Prostate gland (tissue), 2 donors: ENCODE results near the gene DMXL2.

ENCODE experiments used
- CTCF ChIP-seq, 4 experiments: fragments of 200-600 bp in 2 of 4; fragments of 450-650 bp in 2 of 4; sonication (generic) in 2 of 4; IDR thresholded peaks; 1 replicate in 3 of 4; 2 replicates in 1 of 4; pipeline ENCODE4 v1.5.1; 2016 to 2019; ENCODE audit warnings: antibody characterized with exemption in 4 of 4, mild to moderate bottlenecking in 2 of 4, moderate library complexity in 2 of 4
- POLR2A ChIP-seq: fragments of 450-650 bp; IDR thresholded peaks from one replicate; pipeline ENCODE4 v1.6.1; 2016; ENCODE audit warnings: antibody characterized with exemption, mild to moderate bottlenecking
- POLR2AphosphoS5 ChIP-seq: sonication (generic); formaldehyde crosslinking; IDR thresholded peaks from one replicate; pipeline ENCODE4 v1.6.1; 2017; ENCODE audit warnings: antibody characterized with exemption

GRCh38 chr15:51493892-51494291, 128.7 kb downstream of the DMXL2 start:
- no peak for TF ChIP-seq CTCF (IDR thresholded peaks at IDR 0.05)
- TF ChIP-seq POLR2A = no peak
- no peak for TF ChIP-seq POLR2AphosphoS5
